GM12872 (cell line): ENCODE results near the gene WIPF2.

ENCODE experiments used
- TF ChIP-seq, protein P1 (sequence below): IDR thresholded peaks from 3 replicates; pipeline ENCODE4 v1.5.1; 2011; ENCODE audit warnings: low read depth, mild to moderate bottlenecking, low read length, moderate library complexity; ENCODE audit not compliant: insufficient read depth

Gene WIPF2

DNA sequence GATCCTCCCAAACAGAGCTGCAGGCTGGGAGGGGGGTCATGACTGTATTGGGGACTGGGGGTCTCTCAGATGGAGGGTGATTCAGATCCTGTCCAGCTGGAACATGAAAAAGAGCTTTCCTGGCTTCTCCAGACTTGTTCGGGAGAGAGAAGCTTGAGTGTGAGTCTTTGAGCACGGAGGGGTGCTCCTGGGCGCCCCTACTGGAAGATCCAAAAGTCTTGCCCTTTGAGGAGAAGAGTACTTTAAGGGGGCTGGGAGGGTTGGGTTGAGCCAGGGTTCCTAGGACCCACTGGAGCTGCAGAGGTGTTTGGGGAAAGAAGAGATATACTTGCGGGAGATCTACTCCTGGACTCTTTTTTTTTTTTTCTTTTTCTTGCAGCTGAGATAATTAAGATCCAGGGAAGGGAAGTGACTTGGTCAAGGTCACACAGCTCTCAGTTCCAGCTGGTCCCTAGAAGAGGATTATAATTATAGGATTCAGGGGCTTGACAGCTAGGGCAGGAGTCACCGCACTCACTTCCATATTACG, 98.3 kb downstream of the WIPF2 start:
- TF ChIP-seq, protein P1, sequence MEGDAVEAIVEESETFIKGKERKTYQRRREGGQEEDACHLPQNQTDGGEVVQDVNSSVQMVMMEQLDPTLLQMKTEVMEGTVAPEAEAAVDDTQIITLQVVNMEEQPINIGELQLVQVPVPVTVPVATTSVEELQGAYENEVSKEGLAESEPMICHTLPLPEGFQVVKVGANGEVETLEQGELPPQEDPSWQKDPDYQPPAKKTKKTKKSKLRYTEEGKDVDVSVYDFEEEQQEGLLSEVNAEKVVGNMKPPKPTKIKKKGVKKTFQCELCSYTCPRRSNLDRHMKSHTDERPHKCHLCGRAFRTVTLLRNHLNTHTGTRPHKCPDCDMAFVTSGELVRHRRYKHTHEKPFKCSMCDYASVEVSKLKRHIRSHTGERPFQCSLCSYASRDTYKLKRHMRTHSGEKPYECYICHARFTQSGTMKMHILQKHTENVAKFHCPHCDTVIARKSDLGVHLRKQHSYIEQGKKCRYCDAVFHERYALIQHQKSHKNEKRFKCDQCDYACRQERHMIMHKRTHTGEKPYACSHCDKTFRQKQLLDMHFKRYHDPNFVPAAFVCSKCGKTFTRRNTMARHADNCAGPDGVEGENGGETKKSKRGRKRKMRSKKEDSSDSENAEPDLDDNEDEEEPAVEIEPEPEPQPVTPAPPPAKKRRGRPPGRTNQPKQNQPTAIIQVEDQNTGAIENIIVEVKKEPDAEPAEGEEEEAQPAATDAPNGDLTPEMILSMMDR, result peak; percentile 81

GRCh38 chr17:40317880-40318829, 99.1 kb downstream of the WIPF2 start:
- TF ChIP-seq, protein P1, result no peak

GRCh38 chr17:40318830-40319391, 99.8 kb downstream of the WIPF2 start:
- TF ChIP-seq, protein P1, result peak; percentile 31; the same call in 2 of the 3 replicates

GRCh38 chr17:40319651-40320540, 100.8 kb downstream of the WIPF2 start:
- TF ChIP-seq, protein P1, result no peak

DNA sequence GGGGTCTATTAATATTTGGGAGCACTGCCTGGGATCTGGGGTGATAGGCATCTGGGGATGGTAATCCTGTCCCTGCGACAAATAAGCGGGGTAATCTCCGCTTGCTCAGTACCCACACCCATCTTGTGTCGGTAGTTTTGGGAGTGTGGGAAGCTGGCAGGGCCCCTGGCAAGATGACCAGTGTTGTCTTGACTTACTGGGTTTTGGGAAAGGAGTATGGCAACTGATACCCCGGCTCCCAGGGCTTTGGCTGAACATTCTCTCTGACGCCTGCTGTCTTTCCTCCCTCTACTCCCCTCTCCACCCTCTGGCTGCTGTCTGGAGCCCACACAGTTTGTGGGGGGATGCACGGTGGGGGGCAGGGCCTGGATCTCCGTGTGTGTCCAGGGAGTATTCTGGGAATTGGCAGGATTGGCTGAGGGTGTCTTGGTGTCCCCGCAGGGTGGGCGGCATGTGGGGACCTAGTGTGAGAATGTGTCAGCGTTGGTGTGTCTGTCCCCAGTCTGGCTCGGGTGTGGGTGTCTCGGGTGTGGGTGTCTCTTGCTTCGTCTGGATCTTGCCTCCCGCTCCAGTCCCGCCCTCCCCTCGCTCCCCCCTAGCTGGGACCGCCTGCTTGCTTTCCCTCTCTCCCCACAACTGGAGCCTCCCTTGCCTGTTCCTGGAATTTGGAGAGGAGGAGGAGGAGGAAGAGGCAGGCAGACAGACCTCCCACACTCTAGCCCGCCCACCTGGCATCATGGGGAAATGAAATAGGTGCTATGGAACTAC, 101.8 kb downstream of the WIPF2 start:
- TF ChIP-seq, protein P1, result no peak

- TF ChIP-seq, protein P1, result no peak
These were observed 102.4 kb downstream of the WIPF2 start for GRCh38 chr17:40321524-40321929.
